ENCODE results near the gene GCM1.

DNA sequence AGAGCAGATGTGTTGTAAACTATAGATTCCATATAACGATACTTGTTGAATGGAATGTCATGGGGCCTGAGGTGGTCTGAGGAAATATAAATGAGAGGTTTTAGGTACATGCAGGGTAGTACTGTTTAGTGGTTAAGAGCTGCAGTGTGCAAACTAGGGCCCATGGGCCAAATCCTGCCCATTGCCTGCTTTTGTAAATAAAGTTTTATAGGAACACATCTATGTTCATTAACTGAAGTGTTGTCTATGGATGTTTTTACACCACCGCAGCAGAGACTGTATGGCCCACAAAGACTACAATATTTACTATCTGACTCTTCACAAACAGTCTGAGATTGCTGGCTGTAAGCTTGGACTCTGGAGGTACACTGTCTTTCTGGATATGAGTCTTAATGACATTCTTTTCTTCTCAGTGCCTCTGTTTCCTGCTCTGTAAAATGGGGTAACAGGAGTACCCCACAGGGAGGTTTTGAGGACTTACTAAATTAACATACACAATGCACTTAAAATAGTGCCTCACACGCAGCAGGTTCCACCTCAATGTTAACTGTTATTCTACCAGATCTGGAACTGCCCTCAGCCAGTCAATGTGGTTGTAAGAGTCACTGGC is 12.5 kb downstream of the GCM1 start:
- TF ChIP-seq, protein P1, sequence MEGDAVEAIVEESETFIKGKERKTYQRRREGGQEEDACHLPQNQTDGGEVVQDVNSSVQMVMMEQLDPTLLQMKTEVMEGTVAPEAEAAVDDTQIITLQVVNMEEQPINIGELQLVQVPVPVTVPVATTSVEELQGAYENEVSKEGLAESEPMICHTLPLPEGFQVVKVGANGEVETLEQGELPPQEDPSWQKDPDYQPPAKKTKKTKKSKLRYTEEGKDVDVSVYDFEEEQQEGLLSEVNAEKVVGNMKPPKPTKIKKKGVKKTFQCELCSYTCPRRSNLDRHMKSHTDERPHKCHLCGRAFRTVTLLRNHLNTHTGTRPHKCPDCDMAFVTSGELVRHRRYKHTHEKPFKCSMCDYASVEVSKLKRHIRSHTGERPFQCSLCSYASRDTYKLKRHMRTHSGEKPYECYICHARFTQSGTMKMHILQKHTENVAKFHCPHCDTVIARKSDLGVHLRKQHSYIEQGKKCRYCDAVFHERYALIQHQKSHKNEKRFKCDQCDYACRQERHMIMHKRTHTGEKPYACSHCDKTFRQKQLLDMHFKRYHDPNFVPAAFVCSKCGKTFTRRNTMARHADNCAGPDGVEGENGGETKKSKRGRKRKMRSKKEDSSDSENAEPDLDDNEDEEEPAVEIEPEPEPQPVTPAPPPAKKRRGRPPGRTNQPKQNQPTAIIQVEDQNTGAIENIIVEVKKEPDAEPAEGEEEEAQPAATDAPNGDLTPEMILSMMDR (IDR thresholded peaks at IDR 0.05) = no peak
- no peak for TF ChIP-seq POLR2A (IDR thresholded peaks at IDR 0.05)

Measured in adrenal gland (tissue), 5 donors.